ENCODE measurements around the gene PKP3.

DNA sequence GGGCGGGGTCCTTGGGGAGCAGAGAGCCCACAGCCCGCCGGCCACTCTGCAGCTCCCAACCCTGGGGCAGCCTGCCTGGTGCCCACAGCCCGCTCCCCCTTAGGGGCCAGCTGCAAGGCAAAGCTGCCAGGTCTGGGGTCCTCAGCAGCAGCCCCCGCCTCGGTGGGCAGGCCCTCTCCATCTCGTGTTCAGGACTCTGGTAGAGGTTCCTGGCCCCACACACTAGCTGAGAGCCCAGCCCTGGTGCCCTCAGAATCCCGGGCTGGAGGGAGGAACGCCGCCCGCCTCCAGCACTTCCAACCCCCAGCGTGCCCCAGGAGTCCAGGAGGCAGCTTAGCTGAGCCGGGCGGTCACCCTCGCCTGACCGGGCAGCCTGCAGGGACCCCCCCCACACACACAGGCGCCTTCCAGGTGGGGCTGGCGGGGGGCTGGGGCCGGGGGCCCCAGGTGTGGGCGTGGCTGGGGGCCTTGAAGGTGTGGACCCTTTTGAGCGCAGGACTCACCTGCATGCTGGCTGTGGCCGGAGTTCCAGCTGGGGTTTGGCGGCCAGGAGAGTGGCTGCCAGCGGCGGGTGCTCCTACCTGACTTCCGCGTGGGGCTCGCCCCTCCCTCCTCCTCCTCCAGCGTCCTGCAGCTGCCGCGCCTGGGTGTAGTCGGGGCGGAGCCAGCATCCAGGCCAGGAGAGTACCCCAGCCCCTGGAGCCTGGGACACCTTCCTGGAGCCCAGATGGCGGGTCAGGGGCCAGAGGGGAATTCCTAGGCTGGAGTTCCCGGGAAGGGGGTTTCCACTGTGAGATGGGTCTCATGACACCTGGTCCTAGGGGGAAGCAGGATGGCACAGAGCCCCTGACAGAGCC is 47.6 kb downstream of the PKP3 start, which contains the start of gene ANO9:
- TF ChIP-seq, protein P1, sequence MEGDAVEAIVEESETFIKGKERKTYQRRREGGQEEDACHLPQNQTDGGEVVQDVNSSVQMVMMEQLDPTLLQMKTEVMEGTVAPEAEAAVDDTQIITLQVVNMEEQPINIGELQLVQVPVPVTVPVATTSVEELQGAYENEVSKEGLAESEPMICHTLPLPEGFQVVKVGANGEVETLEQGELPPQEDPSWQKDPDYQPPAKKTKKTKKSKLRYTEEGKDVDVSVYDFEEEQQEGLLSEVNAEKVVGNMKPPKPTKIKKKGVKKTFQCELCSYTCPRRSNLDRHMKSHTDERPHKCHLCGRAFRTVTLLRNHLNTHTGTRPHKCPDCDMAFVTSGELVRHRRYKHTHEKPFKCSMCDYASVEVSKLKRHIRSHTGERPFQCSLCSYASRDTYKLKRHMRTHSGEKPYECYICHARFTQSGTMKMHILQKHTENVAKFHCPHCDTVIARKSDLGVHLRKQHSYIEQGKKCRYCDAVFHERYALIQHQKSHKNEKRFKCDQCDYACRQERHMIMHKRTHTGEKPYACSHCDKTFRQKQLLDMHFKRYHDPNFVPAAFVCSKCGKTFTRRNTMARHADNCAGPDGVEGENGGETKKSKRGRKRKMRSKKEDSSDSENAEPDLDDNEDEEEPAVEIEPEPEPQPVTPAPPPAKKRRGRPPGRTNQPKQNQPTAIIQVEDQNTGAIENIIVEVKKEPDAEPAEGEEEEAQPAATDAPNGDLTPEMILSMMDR (IDR thresholded peaks at IDR 0.05) = no peak
- TF ChIP-seq POLR2A (IDR thresholded peaks at IDR 0.05) = no peak

Measured in testis (tissue), 2 donors.